Stimulated activated CD4-positive, alpha-beta T cell treated with anti-CD3 and anti-CD28 coated beads, Interleukin-15, amount 100 ng/mL, for 1 hour (primary cell): ENCODE data around the gene GBGT1.

Experiments used
- DNase-seq, 2 donors: peaks; one replicate each; pipeline ENCODE4 v3.0.0-alpha.2; 2020; ENCODE audit warnings: low read depth in 1 of 2, low spot score in 1 of 2

The GBGT1 gene

DNA sequence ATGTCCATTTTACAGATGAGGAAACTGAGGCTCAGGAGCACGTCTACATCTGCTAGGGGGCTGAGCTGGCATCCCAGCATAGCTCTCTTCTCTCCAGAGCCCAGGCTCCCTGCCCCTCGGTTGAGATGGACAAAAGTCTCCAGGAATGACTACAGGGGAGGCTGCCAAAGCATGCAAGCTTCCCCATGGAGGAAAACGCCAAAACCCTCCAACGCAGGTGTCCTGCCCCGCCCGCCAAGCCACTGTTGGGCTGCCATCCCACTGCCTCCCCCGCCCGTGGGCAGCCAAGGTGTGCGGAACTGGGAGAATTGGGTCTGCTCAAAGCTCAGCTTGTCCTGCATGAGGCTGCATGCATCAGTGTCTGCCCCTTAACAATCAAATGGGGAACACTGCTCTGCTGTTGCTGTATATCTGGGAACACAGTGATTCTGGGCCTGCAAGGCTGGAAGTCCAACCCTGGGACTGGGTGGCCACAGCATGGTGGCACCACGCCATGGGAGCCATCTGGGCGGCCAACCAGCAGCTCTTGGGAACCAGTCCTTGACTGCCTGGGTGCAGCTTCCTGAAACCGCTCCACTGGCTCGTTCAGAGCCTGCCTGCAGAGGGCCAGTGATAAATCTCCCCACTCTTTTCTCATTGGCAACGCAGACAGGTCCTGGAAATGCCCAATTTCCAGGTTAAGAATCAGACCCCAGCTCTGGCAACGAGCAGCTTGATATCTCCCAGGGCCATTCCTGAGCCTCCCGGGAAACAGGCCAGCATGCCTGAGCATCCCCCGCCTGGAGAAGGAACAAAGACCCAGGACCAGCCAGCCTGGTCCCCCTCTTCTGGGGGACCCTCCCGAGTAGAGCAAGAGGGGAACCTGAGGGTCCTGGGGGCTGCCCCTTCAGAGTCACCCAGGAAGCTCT, 46.2 kb downstream of the GBGT1 start:
- DNase-seq = no peak

DNA sequence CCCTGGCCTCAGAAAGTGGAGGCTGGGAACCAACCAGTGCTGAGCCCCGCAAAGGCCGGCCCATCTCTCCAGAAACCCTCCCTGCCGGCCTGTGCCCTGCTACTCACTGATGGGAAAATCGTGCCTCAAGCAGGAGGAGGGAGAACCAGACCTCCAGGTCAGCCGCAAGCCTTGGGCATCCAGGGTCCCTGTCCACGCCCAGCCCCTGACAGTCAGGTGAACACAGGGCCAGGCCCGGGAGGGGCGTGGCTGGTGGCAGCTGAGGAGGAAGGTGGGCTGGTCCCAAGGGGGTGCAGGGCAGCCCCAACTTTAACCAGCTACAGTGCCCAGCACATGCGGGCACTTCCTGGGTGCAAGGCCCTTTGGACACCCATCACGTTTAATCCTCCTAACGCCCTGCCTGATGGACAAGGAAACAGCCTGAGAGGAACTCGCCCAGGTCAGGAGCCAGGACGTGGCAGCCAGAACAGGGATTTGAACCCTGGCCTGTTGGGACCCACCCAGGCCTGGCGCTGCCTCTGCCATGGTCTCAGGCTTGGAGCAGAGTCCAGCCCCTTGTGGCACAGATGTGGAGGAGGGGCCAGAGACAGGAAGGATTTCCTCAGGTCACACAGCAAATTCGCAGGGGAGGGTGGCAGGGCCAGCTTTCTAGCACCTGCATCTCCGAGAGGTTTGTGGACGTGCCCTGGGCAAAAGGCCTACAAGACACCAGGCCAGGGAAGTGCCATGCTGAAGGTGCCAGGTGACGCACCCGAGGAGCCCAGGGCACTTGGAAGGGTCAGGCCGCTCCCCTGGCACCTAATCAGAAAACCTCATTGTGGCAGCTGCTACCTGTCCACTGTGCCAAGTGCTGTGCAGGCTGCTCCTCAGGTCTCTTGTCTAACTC, 47.1 kb downstream of the GBGT1 start:
- no peak for DNase-seq

- DNase-seq = peak in 1 of 2 donors; percentile 44
Measured at GRCh38 chr9:133115604-133116345, 47.9 kb downstream of the GBGT1 start.

DNA sequence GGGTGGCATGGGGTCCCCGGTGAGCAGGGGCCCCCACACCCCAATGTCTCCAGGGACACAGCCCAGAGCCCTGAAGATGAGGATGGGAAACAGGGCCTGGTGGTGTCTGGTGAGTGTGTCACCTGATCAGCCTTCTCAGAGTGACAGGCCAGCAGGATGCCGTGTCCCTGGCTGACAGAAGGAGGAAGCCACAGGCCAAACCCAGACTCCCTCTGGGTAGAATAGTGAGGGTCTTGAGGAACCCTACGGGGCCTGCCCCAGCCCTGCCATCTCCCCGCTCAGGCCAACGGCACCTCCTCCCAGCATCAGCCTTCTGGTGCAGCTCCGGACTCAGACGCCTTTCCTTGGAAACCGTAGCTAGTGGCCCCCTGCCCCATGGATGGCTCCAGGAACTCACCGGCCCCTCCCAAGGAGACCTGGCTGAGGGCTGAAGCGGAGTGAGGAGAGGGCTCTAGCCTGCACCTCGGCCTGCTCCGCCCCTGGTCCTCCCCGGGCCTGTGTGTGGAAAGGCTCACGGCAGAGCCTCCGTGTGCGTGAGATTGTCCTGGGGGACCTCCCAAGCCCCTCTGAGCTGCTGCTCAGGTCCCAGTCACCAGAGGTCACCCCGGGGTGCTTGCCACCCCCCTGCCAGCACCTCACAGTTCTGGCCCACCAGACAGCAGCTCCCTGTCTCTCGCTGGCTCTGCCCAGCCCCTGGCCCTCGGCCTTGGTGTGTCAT, 48.7 kb downstream of the GBGT1 start:
- no peak for DNase-seq

GRCh38 chr9:133113949-133114885, 49.5 kb downstream of the GBGT1 start:
- no peak for DNase-seq

- no peak for DNase-seq
Measured at GRCh38 chr9:133113163-133113948, 50.4 kb downstream of the GBGT1 start.

GRCh38 chr9:133112663-133113026, 51.1 kb downstream of the GBGT1 start:
- DNase-seq = no peak

DNA sequence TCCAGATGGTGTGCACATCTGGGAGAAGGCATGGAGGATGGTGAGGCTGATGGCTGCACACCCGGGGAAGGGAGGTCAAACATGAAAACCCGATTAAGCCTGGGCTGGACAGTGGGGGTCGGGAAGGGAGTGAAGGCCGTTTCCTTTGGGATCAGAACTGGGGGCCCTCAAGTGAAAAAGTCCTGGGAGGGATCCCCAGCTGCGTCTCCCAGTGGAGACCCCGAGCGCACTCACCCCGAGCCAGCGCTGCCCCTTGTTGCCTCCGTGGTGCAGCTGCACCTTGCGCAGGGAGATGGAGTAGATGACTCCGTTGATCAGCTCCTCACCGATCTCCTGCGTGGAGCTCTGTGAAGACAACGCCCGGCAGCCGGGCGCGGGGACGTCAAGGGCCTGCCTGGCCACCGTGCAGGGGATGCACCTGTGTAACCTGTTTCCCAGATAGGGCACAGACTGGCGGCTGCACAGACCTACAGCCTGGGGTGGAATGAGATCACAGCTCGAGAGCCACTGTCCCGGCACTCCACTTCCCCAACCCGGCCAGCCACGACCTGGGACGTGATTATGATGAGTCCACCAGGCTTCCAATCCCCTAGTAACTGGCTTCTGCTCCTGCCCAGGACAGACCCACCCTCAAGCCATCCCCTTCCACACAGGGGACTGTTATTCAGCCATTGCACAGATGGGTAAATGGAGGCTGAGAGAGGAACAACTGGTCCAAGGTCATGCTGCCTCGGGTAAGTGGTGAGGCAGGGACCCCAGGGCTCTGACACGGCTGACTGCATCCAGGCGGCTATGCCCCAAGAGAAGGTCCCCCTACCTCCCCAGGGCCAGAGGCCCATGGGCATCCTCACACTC, 51.7 kb downstream of the GBGT1 start:
- DNase-seq = no peak

DNA sequence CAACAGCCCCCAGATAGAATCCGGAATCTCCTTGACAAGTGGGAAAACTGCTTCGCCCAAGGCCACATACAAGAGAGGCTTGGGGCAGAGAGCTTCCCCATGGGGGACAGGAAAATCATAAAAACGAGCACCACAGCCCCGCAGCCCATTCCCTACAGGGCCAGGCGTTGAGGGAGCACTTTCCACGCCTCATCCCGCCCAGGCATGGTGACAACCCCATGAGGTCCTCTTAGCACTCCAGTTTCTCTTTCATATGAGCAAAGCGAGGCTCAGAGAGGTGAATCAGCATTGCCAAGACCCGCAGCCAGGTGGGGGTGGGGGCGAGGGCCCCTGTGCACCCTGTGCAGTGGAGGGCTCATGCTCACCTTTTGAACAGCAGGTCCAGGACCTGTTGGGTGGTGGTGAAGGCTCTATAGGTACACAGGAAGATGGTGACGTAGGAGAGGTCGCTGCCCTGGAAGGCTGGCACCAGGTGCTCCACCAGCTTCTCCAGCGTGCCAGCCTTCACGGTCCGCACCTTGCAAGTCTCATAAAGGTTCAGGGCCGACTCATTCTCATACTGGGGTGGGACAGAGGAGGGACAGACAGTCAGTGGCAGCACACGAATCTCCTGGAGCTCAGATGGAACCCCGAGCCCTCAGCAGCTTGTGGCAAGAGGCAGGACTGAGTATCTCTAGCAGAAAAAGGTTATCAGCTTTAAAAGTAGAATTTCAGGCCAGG, 53.6 kb downstream of the GBGT1 start:
- DNase-seq = no peak

- no peak for DNase-seq
Measured at GRCh38 chr9:133108794-133109641, 54.7 kb downstream of the GBGT1 start.

DNA sequence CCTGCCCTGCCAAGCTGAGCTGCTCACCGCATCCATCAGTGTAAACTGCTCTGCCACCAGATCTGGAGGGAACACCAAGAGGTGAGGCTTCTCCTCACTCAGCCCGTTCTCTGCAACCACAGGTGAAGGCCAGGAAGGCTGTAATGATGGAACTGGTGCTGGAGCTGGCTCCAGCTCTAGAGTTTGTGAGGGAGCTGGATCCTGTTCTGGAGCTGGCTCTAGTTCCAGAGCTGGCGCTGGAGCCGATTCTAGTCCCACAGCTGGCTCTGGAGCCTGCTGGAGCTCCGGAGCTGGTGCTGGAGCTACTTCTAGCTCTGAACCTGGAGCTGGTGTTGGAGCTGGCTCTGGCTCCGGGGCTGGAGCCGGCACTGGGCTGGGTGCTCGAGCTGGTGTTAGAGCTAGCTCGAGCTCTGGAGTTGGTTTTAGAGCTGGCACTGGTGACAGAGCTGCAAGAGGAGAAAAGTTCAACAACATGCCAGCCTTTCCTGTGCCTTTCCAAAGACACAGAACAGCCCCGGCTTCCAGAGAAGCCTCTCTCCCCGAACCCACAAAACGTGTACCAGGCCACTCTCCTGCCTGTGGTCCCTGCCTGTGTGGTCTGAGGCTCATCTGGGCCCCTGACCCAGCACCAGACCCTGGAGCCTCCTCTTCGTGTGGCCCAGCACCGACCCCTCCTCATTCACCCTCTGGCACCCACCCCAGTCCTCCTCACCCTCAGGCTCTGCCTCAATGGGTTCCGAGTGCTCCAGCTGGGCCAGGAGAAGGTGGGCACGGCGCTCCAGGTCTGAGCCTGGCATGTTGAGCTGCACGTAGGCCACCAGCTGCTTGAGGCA, 55.5 kb downstream of the GBGT1 start:
- DNase-seq = no peak

DNA sequence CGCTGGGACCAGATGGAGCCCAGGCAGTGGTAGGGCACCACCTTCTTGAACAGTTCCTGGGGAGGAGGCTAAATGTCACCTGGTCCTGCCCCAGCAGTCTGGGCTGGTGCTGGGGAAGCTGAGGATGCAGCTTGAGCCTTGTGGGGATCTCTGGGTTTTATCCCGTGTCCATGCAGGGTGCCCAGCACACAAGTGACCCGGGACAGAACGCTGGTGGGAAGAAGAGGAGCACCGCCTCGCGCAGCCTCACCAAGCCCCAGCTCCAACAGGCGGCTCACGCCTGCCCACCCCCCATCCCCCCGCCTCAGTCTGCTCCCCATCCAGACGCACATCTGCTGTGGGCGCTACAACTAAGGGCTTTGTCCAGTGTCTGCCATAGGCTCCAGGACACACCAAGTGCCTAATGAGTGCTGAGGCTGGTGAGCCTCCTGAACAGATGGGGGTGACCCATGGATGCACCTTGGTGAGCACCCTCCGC, 56.4 kb downstream of the GBGT1 start:
- DNase-seq = no peak

GRCh38 chr9:133106511-133107244, 57.0 kb downstream of the GBGT1 start:
- no peak for DNase-seq

DNA sequence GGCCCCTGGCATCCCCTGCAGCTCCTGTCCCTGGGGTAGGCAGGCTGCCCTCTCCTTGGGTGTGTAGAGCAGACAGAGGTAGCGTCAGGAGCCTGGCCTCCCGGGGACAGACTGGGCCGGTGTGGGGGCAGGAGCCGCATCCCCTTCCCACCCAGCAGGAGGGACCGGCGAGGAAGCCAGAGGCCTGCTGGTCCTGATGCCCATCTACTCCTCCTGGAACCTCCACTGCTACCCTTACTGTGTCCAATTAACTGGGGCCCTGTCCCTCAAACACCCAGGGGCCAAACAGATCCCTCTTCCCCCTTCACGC, 58.3 kb downstream of the GBGT1 start:
- DNase-seq = no peak
